Measurements from ENCODE around the gene OXCT2. TPM values are rescaled to one million over a fixed set of nuclear protein-coding genes. Genes with fewer than 3 reads are reported as not detected.

OXCT2 gene
- total and polyA plus RNA-seq, 8 donors = 0.55 to 2.3 (median 0.97) TPM

GRCh38 chr1:39735731-39736130 is 35.4 kb downstream of the OXCT2 start:
- TF ChIP-seq CTCF (IDR thresholded peaks at IDR 0.05) = no peak
- H3K9me3 ChIP-seq = no peaks in the 10 kb centered on the region
- ATAC-seq (no peak), DNase-seq (no peak), FAIRE-seq (no peak)
- no peaks in the 10 kb centered on the region for H3K27me3 ChIP-seq
- no peak overlapping the region for H3K27ac ChIP-seq
- peaks cover 23 to 28% (median 24%) of the 10 kb centered on the region in 3 donors for H3K4me1 ChIP-seq
- H3K36me3 ChIP-seq = no peaks in the 10 kb centered on the region
- 89 to 91% methylated on average over 3 of the region's 3 CpGs for whole genome bisulfite sequencing, 2 donors
- intact Hi-C loops (cut with DNase I) = no loop called here
- no peak overlapping the region for H3K4me3 ChIP-seq

GRCh38 chr1:39733161-39733560 is 38.0 kb downstream of the OXCT2 start:
- DNase-seq (peak; percentile 75 to 96 (median 92)), FAIRE-seq (no peak), ATAC-seq (peak; percentile 93 to 95 (median 95))
- intact Hi-C loops (cut with DNase I) = no loop called here
- WGBS, 2 donors = 16 to 25% methylated on average over 7 of the region's 7 CpGs
- Histone ChIP-seq H3K4me1 (peaks cover 7 to 13% (median 11%) of the 10 kb centered on the region in 3 donors), H3K9me3 (no peaks in the 10 kb centered on the region), H3K36me3 (no peaks in the 10 kb centered on the region), H3K27ac (peak overlapping the region; percentile 65 to 89 (median 80)), H3K4me3 (no peak overlapping the region), H3K27me3 (no peaks in the 10 kb centered on the region)
- TF ChIP-seq CTCF (IDR thresholded peaks at IDR 0.05) = no peak

- no peaks in the 10 kb centered on the region for H3K9me3 ChIP-seq
- ATAC-seq = peak; percentile 66 to 75 (median 70)
- no peak for FAIRE-seq
- intact Hi-C loops (cut with DNase I) = no loop called here
- TF ChIP-seq CTCF (IDR thresholded peaks at IDR 0.05) = no peak
- peak in 3 of 6 donors; percentile 34 to 55 (median 49) for DNase-seq
- H3K27me3 ChIP-seq = no peaks in the 10 kb centered on the region
- H3K27ac ChIP-seq = peak overlapping the region; percentile 65 to 89 (median 80)
- WGBS, 2 donors = 25 to 31% methylated on average over 3 of the region's 3 CpGs
- no peaks in the 10 kb centered on the region for H3K36me3 ChIP-seq
- no peak overlapping the region for H3K4me3 ChIP-seq
- peaks cover 6 to 13% (median 11%) of the 10 kb centered on the region in 3 donors for H3K4me1 ChIP-seq
Measured at GRCh38 chr1:39732730-39733129, 38.4 kb downstream of the OXCT2 start.

GRCh38 chr1:39729842-39730241 is 41.3 kb downstream of the OXCT2 start:
- WGBS, 2 donors = 43 to 67% methylated on average over 4 of the region's 4 CpGs
- H3K4me3 ChIP-seq = no peak overlapping the region
- ATAC-seq = no peak
- no peak overlapping the region for H3K27ac ChIP-seq
- H3K36me3 ChIP-seq = no peaks in the 10 kb centered on the region
- peaks cover 6 to 13% (median 11%) of the 10 kb centered on the region in 3 donors for H3K4me1 ChIP-seq
- no peak for FAIRE-seq
- DNase-seq = no peak
- H3K9me3 ChIP-seq = no peaks in the 10 kb centered on the region
- intact Hi-C loops (cut with DNase I) = no loop called here
- no peak for TF ChIP-seq CTCF (IDR thresholded peaks at IDR 0.05)
- H3K27me3 ChIP-seq = no peaks in the 10 kb centered on the region

- H3K9me3 ChIP-seq = no peaks in the 10 kb centered on the region
- H3K36me3 ChIP-seq = no peaks in the 10 kb centered on the region
- no peak overlapping the region for H3K4me3 ChIP-seq
- no peak for DNase-seq
- ATAC-seq = no peak
- no peak overlapping the region for H3K27ac ChIP-seq
- H3K4me1 ChIP-seq = peaks cover 6 to 12% (median 10%) of the 10 kb centered on the region in 3 donors
- 60 to 74% methylated on average over 3 of the region's 3 CpGs for WGBS, 2 donors
- H3K27me3 ChIP-seq = no peaks in the 10 kb centered on the region
- no peak for FAIRE-seq
- TF ChIP-seq CTCF (IDR thresholded peaks at IDR 0.05) = no peak
- intact Hi-C loops (cut with DNase I) = no loop called here
Measured at GRCh38 chr1:39729030-39729429, 42.1 kb downstream of the OXCT2 start.

All from pancreas (tissue), 10 donors.